Body of pancreas (tissue), 4 donors: ENCODE results near the gene PTPN14. TPM values are rescaled to one million over a fixed set of nuclear protein-coding genes. Genes with fewer than 3 reads are reported as not detected.
"Not testable (repeated sequence)": the region's sequence is repeated elsewhere in the genome, so short reads cannot be mapped to it uniquely, and the experiment has no call there.

ENCODE experiments used
- ATAC-seq: fragments of 150-250 bp; one replicate; pipeline ENCODE4 v1.9.1; 2016
- DNase-seq, 4 donors: peaks; one replicate each; pipeline ENCODE4 v3.0.0-alpha.2; 2019
- H3K27ac ChIP-seq, 4 donors: fragments of 200-600 bp; sonication (generic); 1 replicate in 3 of 4; 2 replicates in 1 of 4; pipeline versions ENCODE4 v1.5.1 to v1.6.1; 2016 to 2019; ENCODE audit warnings: mild to moderate bottlenecking in 1 of 4, mixed read lengths in 1 of 4, moderate library complexity in 1 of 4
- H3K27me3 ChIP-seq, 2 donors: fragments of 200-600 bp; sonication (generic); one replicate each; pipeline ENCODE4 v1.6.0; 2016; ENCODE audit warnings: mild to moderate bottlenecking in 1 of 2
- H3K36me3 ChIP-seq, 2 donors: fragments of 200-600 bp; sonication (generic); replicated peaks in 1 of 2; 2 replicates each; pipeline ENCODE4 v1.5.1; 2016; ENCODE audit warnings: low read depth in 2 of 2; ENCODE audit not compliant: insufficient read depth in 1 of 2
- H3K4me1 ChIP-seq: fragments of 200-600 bp; sonication (generic); one replicate; pipeline ENCODE4 v1.6.0; 2016
- H3K4me3 ChIP-seq, 2 donors: fragments of 200-600 bp; sonication (generic); 1 replicate in 1 of 2; 2 replicates in 1 of 2; pipeline ENCODE4 v1.5.1; 2016 to 2019
- H3K9me3 ChIP-seq, 3 donors: fragments of 200-600 bp; sonication (generic); 1 replicate in 2 of 3; 2 replicates in 1 of 3; pipeline ENCODE4 v1.5.1; 2016
- POLR2A ChIP-seq, 3 donors: fragments of 450-650 bp; IDR thresholded peaks; one replicate each; pipeline ENCODE4 v1.6.1; 2016; ENCODE audit warnings: antibody characterized with exemption in 3 of 3, mild to moderate bottlenecking in 2 of 3
- WGBS, 2 donors: methylation state at CpG; one replicate each; pipeline ENCODE4 v1.1.5; 2017; 5-methylcytosine and 5-hydroxymethylcytosine counted together
- intact Hi-C: fragments of 100-400 bp; cut with DNase I; formaldehyde crosslinking; loops from one replicate; pipeline ENCODE4 v1.15.1; 2023
- total RNA-seq, 2 donors: library from RNA; depleted of rRNA; stranded (reverse); fragments of >200 nt; gene quantifications; one replicate each; pipeline ENCODE4 v1.1.0, GENCODE V29; 2016
- TF ChIP-seq, protein P1 (sequence below), 7 experiments: fragments of 450-650 bp in 4 of 7; fragments of 200-600 bp in 3 of 7; sonication (generic) in 3 of 7; IDR thresholded peaks; one replicate each; pipeline ENCODE4 v1.5.1; 2016 to 2019; ENCODE audit warnings: antibody characterized with exemption in 7 of 7

Gene PTPN14
- total RNA-seq, 2 donors from 2014 or later, result 10.5 to 18.7 TPM

DNA sequence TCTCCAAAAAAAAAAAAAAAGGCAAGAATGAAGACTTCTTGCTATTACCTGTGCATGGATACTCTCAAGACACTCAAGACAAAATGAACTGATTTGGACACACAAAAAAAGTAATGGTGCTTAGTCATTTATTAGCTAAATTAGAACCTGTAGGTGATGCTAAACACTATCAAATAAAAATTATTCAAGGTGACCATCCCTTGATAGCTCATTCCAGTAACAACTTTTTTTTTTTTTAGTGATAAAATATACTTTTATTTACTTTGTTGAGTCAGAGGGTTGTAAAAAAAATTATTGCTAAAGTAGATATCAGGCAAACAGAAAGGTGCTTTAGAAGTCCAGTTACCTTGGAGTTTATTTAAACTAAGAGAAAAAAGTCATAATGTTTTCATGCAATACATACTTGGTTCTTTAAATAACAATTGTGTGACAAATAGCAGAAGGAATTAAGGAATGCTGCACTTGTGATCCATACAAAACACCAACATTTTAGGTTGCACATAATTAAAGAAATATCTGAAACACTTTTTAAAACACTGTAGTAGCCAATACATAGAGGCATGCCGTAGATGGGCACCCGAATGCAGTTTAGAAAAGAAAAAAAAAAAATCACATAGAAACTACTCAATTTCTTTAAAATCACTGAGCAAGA lies 69.3 kb downstream of the PTPN14 start:
- H3K36me3 ChIP-seq, H3K27me3 ChIP-seq, H3K9me3 ChIP-seq, H3K27ac ChIP-seq, DNase-seq, intact Hi-C loops, H3K4me1 ChIP-seq, H3K4me3 ChIP-seq: not testable (repeated sequence)
- WGBS, 2 donors, result 34 to 51% methylated on average over 2 of the region's 2 CpGs
- TF ChIP-seq, protein P1, sequence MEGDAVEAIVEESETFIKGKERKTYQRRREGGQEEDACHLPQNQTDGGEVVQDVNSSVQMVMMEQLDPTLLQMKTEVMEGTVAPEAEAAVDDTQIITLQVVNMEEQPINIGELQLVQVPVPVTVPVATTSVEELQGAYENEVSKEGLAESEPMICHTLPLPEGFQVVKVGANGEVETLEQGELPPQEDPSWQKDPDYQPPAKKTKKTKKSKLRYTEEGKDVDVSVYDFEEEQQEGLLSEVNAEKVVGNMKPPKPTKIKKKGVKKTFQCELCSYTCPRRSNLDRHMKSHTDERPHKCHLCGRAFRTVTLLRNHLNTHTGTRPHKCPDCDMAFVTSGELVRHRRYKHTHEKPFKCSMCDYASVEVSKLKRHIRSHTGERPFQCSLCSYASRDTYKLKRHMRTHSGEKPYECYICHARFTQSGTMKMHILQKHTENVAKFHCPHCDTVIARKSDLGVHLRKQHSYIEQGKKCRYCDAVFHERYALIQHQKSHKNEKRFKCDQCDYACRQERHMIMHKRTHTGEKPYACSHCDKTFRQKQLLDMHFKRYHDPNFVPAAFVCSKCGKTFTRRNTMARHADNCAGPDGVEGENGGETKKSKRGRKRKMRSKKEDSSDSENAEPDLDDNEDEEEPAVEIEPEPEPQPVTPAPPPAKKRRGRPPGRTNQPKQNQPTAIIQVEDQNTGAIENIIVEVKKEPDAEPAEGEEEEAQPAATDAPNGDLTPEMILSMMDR (IDR thresholded peaks at IDR 0.05), result peak in 3 of 7 experiments; percentile 10 to 27 (median 13)
- peak; percentile 71 for ATAC-seq

GRCh38 chr1:214476986-214477870 lies 74.2 kb downstream of the PTPN14 start:
- 64 to 65% methylated on average over 7 of the region's 7 CpGs for whole genome bisulfite sequencing, 2 donors

DNA sequence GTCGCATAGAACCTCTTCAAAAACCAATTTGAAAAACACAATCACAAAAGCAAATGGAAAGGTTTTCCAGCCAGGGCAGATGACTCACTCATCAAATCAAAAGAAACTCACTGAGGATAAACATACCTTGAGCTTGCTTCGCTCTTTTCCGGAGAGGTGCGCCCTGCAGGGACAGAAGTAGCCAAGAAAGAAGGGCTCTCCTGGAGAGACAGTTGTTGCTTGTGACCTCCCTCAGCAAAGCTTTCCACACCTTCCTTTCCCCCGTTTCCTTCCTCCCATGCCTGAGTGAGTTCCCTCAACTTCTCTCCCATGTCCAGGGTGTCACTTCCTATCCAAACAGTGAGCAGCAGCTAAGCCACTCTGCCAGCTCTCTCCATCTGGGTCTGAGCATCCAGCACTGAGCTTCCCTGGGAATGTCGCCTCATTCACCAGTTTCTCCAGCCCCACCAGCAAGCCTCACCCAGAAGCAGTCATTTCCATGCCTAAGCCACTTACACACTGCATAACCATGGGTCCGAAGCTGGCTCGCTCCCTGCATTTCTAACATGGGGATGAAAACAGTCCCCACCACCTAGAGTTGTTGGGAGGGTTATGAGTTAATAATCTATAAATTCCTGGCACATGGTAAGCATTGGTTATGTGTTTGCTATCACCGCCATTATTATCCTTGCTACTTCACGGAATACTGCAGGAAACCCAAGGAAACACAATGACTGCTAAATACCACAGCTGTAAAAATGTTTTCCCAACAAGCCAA lies 75.0 kb downstream of the PTPN14 start:
- no peak for TF ChIP-seq POLR2A (IDR thresholded peaks at IDR 0.05)
- TF ChIP-seq, protein P1 (IDR thresholded peaks at IDR 0.05), result no peak
- Histone ChIP-seq H3K4me3 (no peak overlapping the region), H3K36me3 (no peaks in the 10 kb centered on the region), H3K27ac (peak overlapping the region in 1 of 4 donors; percentile 60), H3K27me3 (no peaks in the 10 kb centered on the region), H3K9me3 (no peaks in the 10 kb centered on the region), H3K4me1 (peaks cover 10% of the 10 kb centered on the region)
- DNase-seq (peak in 1 of 4 donors; percentile 48), ATAC-seq (no peak)
- intact Hi-C loops, result no loop called here
- 78 to 85% methylated on average over 10 of the region's 10 CpGs for WGBS, 2 donors

More at GRCh38 chr1:214476986-214477870, 74.2 kb downstream of the PTPN14 start:
- Histone ChIP-seq H3K27ac (peak overlapping the region in 1 of 4 donors; percentile 60), H3K4me3 (no peak overlapping the region), H3K27me3 (no peaks in the 10 kb centered on the region), H3K4me1 (peaks cover 10% of the 10 kb centered on the region), H3K9me3 (no peaks in the 10 kb centered on the region), H3K36me3 (no peaks in the 10 kb centered on the region)
- no peak for TF ChIP-seq POLR2A (IDR thresholded peaks at IDR 0.05)
- TF ChIP-seq, protein P1 (IDR thresholded peaks at IDR 0.05), result no peak
- intact Hi-C loops, result no loop called here
- DNase-seq, result no peak
- no peak for ATAC-seq

- TF ChIP-seq POLR2A (IDR thresholded peaks at IDR 0.05), result no peak
- TF ChIP-seq, protein P1 (IDR thresholded peaks at IDR 0.05), result no peak
- no peaks in the 10 kb centered on the region for H3K27me3 ChIP-seq
- no peaks in the 10 kb centered on the region for H3K36me3 ChIP-seq
- DNase-seq, result no peak
- no peaks in the 10 kb centered on the region for H3K9me3 ChIP-seq
- 89 to 97% methylated on average over 3 of the region's 3 CpGs for WGBS, 2 donors
- peaks cover 10% of the 10 kb centered on the region for H3K4me1 ChIP-seq
- peak overlapping the region in 1 of 4 donors; percentile 60 for H3K27ac ChIP-seq
- H3K4me3 ChIP-seq, result no peak overlapping the region
- intact Hi-C loops, result no loop called here
- no peak for ATAC-seq
Measured at GRCh38 chr1:214475746-214476145, 75.7 kb downstream of the PTPN14 start.
